Amniotic epithelial cell (primary cell): ENCODE results near the gene SLC25A42.

Experiments
- DNase-seq: peaks from one replicate; pipeline ENCODE4 v3.0.0-alpha.2; 2010; ENCODE audit warnings: low read depth

The SLC25A42 gene

GRCh38 chr19:19050731-19051130 is 13.1 kb upstream of the SLC25A42 start:
- DNase-seq: no peak

GRCh38 chr19:19051478-19052213 is 12.1 kb upstream of the SLC25A42 start:
- no peak for DNase-seq

- no peak for DNase-seq
These were observed 10.9 kb upstream of the SLC25A42 start for GRCh38 chr19:19052921-19053320.

DNA sequence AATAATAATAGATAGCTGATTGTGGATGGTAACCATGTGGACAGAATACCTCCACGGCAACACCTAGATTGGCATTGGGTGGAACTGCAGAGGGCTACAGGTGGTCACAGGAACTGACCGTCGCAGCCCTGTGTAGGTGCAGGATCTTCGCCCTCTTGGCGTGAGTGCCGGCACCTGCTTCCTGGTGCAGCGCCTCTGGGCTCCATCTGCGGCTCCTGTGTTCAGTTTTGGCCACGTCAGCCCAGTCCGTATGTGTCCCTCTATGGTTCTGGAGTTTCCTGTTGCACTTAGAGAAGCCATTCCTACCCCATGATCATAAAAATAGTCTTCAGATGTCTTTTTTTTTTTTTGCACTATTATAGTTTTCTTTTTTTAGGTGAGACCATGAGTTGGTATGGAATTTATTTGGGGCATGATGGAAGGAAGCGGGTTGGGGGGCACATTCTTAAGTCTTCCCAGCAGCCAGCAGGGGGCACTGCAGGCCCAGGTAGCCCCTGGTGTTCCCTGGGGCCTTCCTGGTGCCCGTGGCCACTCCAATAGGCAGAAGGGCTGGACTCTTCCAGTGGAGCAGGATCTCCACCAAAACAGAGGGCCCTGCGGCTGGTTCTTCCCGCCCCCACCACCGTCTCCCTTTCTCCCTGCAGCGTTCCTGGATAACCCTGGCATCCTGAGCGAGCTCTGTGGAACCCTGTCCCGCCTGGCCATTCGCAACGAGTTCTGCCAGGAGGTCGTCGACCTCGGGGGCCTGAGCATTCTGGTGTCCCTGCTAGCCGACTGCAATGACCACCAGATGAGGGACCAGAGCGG is 10.1 kb upstream of the SLC25A42 start:
- DNase-seq: peak; percentile 40

DNA sequence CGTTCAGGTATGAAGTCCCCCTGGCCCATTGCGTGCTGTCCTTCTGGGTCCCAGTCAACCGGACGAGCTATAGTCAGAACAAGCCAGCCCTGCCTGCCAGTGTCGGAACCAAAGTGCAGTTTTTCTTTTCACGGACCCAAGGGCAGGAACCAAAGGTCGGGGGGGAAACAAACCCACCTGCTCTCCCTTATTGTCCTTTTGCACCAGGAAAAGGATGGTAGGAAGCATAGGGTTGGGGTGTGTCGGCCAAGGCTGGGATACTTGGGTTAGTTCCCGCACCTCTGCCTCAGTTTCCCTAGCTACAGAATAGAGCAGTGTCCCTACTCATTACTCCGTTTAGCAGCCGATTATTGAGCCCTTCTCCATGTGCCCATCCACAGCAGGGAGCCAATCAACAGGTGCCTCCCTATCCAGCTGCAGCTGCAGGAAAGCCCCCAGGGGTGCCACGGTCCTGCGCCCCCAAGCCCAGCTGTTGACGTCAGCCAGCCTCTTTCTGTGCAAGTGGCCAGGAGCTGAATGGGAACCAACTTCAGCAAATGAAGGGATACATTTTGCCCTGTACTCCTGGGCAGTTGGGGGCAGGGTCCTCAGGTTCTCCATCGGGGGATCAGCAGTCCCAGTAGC is 9.4 kb upstream of the SLC25A42 start:
- DNase-seq: no peak

- no peak for DNase-seq
These were observed 8.8 kb upstream of the SLC25A42 start for GRCh38 chr19:19054939-19055440.

GRCh38 chr19:19055701-19056100 is 8.1 kb upstream of the SLC25A42 start:
- DNase-seq: no peak

DNA sequence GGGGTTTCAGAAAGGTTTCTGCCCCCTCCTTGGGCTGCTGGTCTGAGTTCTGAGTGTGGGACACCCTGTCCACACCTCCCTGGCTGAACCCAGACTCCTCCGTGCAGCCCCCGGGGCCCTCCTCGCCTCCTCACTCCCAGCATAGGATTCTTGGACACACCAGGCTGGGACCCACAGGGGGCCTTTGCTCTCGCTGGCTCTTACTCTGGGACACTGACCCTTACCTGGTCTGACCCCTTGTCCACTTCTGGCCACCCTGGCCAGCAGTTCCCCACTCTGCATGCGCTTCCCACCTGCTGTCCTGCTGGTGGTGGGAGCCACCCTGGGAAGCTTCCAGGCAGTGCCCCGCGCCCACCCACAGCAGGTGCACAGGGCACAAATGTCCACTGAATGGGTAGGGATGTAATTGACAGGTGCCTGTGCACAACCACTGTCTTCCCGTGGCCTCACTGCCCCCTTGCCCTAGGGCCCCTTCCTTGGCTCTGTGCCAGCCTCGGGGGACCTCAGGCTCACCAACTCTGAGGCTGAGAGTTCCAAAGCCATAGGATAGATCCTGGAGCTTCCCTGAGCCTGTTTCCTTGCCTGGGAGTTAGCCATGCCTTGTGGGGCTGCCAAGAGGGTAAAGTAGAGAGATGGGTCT is 7.0 kb upstream of the SLC25A42 start:
- DNase-seq: no peak

DNA sequence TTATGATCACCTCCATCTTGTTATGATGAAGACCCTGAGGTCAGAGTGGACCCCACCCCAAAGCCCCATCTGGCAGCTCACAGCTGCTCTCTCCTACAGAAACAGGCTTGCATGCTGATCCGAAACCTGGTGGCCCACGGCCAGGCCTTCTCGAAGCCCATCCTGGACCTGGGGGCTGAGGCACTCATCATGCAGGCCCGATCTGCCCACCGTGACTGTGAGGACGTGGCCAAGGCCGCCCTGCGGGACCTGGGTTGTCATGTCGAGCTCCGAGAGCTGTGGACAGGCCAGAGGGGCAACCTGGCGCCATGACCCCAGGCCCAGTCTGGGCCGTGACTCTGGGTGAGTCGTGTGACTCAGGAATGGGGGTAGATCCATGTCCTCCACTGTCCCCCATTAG is 6.5 kb upstream of the SLC25A42 start:
- DNase-seq: no peak

GRCh38 chr19:19057720-19058119 is 6.1 kb upstream of the SLC25A42 start:
- DNase-seq: no peak

- no peak for DNase-seq
These were observed 4.6 kb upstream of the SLC25A42 start for GRCh38 chr19:19059018-19059836.

DNA sequence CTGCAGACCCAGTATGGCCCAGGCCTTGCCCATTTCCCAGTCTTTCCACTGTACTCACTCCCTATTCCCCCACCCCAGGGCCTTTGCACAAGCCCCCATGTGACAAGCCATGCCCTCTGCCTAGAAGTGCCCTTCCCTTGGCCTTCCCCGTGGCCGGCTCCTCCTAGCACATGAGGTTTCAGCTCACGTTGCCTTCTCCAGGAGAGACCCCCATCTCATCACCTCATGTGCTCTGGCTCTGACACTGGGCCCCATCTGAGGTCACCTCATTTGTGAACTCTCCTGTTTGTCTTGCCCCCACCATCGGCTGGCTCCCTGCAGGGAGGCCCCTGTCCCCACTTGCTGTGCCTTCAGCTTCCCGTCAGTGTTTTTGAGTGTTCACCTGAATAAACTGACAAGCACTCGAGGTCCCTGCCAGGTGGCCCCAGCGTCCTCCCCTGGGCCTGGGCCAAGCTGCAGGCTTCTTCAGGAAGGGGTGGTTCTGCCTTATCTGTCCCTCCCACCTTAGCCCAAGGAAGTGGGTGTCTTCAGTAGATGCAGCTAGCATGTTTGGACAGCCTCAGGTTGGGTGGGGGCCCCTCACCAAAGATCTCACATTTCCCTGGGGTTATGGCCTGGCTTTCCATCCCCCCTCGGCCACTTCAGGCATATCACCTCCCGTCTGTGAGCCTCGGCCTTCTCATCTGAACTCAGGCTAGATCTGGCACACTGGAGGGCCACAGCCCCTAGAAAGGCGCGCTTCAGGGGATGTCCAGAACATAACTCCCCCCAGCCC is 3.8 kb upstream of the SLC25A42 start:
- DNase-seq: no peak

DNA sequence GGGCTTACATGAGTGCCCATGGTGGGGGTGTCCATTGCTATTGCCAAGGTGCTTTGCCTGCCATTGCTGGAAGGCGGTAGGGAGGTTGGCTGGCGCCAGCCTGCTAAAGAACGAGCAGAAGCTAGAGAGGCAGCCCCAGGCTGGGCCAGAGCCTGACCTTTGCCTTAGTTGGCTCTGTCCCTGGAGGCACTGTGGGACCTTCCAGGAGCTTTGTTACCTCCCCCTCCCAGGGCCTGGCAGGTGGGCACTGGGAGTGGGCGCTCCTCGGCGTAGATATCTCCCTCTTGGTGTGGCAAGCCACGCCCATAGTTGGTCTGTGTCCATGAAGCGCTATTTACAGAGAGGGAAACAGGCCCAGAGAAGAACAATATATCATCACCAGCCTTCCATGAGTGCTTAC is 2.3 kb upstream of the SLC25A42 start:
- DNase-seq: no peak

DNA sequence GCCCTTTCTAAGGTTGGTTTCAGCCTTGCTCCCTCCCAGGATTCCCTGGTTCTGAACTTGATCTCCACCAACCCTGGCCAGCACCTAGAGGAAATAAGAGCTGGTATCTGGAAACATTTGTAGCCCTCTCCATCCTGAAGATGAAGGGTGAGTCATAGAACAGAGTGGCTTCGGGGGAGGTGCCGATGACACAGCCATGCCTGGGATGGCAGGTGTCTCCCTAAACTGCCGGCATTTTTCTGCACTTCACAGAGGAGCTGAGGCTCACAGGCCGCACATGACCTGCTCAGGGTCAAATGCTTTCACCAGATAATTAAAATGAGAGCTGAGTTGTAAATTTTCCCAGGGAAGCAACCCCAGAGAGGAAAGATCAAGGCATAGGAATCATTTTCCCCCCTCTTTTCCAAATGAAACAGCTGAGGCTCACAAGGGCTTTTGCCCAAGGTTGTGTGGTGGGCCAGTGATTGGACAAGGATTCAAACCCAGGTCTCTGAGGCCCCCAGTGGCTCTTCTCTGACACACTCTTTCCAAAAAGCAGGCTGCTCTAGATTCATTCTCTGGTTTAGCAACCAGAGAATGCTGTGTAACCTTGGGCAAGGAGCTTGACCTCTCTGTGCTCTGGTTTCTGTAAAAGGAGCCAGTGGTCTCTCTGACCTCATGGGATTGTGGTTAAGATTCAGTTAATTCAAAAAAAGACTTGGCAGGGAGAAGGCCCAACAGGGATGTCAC is 1.2 kb upstream of the SLC25A42 start:
- peak; percentile 20 for DNase-seq

- DNase-seq: no peak
These were observed 416 bp downstream of the SLC25A42 start for GRCh38 chr19:19064098-19064722.

DNA sequence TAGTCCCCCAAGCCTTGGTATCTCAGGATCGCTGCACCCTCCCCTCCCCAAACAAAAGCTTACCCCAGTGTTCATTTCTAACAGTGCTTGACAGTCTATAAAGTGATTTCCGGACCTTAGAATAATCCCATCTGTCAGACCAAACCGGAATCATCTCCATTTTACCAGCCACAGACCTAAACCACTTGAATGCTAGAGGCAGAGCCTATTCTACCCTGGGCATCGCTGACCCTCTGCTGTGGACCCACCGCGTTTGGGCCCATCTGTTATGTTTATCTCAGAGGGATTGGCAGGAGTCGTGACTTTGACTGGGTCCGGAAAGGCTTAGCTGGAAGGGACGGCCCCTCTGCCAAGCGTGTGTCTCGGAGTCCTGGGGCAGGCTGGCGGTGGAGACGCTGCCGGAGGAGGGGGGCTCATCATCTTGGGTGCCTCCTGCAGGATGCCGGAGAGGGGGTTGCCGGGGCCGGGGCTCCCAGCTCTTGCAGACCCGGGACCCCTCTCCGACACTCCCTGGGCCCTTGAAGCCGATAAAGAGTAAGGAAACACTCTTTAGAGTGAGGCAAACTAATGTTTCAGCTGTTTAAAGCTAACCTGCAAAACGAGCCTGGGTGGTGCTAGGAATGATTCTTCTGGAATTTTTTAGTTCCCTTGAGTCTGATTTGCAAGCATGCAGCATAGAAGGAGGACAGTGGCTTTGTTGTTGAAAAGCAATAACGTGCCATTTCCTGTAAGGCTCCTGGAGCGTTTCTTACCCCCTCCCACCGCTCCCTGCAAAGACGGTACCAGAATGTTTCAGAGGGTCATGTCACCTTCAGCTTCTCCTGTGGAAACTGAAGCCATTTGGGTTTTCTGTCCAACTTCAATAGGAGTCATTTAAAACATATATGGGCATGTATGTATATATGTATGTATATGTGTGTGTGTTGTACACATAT is 1.3 kb downstream of the SLC25A42 start:
- no peak for DNase-seq

DNA sequence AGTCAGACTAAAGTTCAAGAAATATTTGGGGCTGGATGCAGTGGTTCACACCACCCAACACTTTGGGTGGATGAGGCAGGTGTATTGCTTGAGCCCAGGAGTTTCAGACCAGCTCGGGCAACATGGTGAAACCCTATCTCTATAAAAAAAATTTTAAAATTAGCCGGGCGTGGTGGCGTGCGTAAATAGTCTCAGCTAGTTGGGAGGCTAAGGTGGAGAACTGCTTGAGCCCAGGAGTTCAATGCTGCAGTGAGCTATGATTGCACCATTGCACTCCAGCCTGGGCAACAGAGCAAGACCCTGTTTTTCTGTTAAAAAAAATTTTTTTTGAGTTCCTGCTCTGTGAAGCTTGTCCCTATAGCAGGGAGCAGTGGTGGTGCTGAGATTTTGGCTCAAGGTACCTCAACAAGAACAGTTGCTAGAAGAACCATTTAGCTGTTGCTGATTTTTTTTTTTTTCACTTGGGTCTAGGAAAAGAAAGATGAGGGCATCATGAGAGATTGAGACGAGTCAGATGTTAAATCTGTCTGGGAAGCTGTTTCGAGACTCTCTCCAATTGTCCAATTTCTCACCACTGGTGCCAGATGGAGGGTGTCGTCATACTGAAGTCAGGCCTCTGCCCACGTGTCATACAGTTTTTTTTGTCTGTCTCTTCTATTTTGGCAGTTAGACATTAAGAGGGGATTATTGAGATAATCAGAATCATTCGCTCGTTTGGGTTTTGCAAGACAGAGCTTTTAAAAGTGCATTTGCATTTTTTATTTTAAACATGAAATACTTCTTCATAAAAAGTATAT is 3.7 kb downstream of the SLC25A42 start:
- no peak for DNase-seq
